Umbilical cord (tissue), 2 donors: ENCODE data around the gene ENDOV. TPM values are rescaled to one million over a fixed set of nuclear protein-coding genes. Genes with fewer than 3 reads are reported as not detected.

ENCODE experiments used
- DNase-seq: peaks from one replicate; pipeline ENCODE4 v3.0.0-alpha.2; 2015; ENCODE audit warnings: low spot score
- total RNA-seq: library from RNA; depleted of rRNA; stranded (reverse); fragments of >200 nt; gene quantifications from one replicate; pipeline ENCODE4 v1.2.3, GENCODE V29; 2014; ENCODE audit warnings: low replicate concordance; ENCODE audit not compliant: insufficient read depth

The ENDOV gene
- total RNA-seq, 1 donor from 2014 or later, result 22.6 TPM

GRCh38 chr17:80482555-80483308 lies 67.8 kb downstream of the ENDOV start:
- DNase-seq, result no peak

- no peak for DNase-seq
These were observed 70.9 kb downstream of the ENDOV start for GRCh38 chr17:80485846-80486245.

GRCh38 chr17:80486692-80487091 lies 71.7 kb downstream of the ENDOV start:
- no peak for DNase-seq

DNA sequence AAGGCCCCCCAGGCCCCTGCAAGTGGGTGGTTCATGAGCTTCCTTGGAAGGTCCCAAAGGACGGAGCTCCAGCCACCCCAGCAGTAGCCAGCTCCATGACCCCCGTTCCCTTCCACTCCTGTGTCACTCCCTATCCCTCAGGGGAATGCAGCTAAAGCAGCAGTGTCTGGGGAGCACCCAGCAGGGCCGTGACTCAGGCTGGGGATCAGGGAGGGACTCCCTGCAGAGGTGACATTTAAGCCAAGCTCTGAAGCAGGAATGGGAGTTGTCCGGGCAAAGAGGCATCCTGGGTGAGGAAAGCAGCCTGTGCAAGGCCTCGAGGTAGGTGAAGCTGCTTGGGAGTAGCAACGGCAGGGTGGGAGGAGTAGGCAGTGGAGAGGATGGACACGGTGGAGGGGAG lies 72.5 kb downstream of the ENDOV start:
- DNase-seq, result no peak

Other genes with a start within 250 kb of the ENDOV start
- 3.9 TPM for gene CARD14, start 245.1 kb upstream of the ENDOV start, total RNA-seq
- 5.8 TPM for gene SGSH, start 194.8 kb upstream of the ENDOV start, total RNA-seq
- 9.1 TPM for gene SLC26A11, start 194.7 kb upstream of the ENDOV start, total RNA-seq
- 54.4 TPM for gene RNF213, start 154.3 kb upstream of the ENDOV start, total RNA-seq
- gene NPTX1, start 61.4 kb downstream of the ENDOV start, total RNA-seq, result 0.48 TPM
- gene RPTOR, start 129.7 kb downstream of the ENDOV start, total RNA-seq, result 19.7 TPM